Heart left ventricle (tissue), 13 donors: ENCODE results near the gene PRR5L.

Source experiments
- POLR2A ChIP-seq, 2 donors: fragments of 450-650 bp; IDR thresholded peaks; one replicate each; pipeline ENCODE4 v1.6.1; 2017; ENCODE audit warnings: antibody characterized with exemption in 2 of 2, mild to moderate bottlenecking in 2 of 2, moderate library complexity in 2 of 2
- TF ChIP-seq, protein P1 (sequence below), 12 donors: fragments of 200-600 bp; sonication (generic) in 4 of 12; IDR thresholded peaks; one replicate each; pipeline versions ENCODE4 v1.5.0 to v1.8.0; 2018 to 2022; ENCODE audit warnings: antibody characterized with exemption in 12 of 12, mild to moderate bottlenecking in 5 of 12
- donor health status: ischemic (EF 13 %, LVEDD 7.1; RV severe dilation, severe dysfunction).
- donor health status: DM: no; HTN: yes; CAD: no.
- donor health status: DM: no; HTN: no; CAD: no.
- donor health status: ischemic (EF 25% LVEDD 6.9; RV normal size, moderate dysfunction).
- donor health status: ischemic (EF 25% LVEDD 5.7; RV mildly dilated, moderate dysfunction).
- donor health status: ischemic (EF 35%, LVEDD 5.7; RV mildly dilated, moderate dysfunction).
- donor health status: nonischemic (EF 11% LVEDD 7.7; RV severe dilation, severe dysfunction).
- donor health status: DM: yes; HTN: yes; CAD: no.
- donor health status: PGD.
- donor health status: ischemic (EF 29% LVEDD 5.4; RV normal size, mild dysfunction).
- donor health status: nonischemic (EF 23%, LVEDD 6.1; RV moderate dilation, normal function).

DNA sequence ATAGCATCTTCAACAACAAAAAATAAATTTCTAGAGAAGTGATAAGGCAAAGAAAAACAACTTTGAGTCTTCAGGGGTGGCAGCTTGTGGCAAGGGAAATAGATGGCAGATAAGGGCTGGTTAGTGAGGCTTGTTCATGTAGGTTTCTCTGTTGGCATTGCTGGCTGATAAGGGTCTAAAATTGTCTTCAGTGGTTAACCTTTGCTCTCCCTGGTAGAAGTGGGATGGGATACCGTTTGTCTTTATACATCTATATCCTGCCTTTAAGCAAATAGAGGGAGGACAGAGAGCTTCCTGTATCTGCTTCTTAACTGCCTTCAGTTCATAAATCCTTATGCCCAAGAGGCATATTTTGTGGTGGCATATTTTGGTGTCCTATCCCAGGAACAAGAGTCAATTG lies 156.9 kb downstream of the PRR5L start:
- no peak for TF ChIP-seq POLR2A (IDR thresholded peaks at IDR 0.05)
- TF ChIP-seq, protein P1, sequence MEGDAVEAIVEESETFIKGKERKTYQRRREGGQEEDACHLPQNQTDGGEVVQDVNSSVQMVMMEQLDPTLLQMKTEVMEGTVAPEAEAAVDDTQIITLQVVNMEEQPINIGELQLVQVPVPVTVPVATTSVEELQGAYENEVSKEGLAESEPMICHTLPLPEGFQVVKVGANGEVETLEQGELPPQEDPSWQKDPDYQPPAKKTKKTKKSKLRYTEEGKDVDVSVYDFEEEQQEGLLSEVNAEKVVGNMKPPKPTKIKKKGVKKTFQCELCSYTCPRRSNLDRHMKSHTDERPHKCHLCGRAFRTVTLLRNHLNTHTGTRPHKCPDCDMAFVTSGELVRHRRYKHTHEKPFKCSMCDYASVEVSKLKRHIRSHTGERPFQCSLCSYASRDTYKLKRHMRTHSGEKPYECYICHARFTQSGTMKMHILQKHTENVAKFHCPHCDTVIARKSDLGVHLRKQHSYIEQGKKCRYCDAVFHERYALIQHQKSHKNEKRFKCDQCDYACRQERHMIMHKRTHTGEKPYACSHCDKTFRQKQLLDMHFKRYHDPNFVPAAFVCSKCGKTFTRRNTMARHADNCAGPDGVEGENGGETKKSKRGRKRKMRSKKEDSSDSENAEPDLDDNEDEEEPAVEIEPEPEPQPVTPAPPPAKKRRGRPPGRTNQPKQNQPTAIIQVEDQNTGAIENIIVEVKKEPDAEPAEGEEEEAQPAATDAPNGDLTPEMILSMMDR (IDR thresholded peaks at IDR 0.05), result no peak
